HL-60/S4 (cell line): ENCODE data around the gene NPHS1.
"Not testable (repeated sequence)": the region's sequence is repeated elsewhere in the genome, so short reads cannot be mapped to it uniquely, and the experiment has no call there.

ENCODE experiments used
- in situ Hi-C: fragments of 300-500 bp; cut with MboI; formaldehyde crosslinking; loops from 2 replicates; pipeline ENCODE4 v1.14.3; 2022; ENCODE audit warnings: low sequenced_read_pairs

Gene NPHS1

DNA sequence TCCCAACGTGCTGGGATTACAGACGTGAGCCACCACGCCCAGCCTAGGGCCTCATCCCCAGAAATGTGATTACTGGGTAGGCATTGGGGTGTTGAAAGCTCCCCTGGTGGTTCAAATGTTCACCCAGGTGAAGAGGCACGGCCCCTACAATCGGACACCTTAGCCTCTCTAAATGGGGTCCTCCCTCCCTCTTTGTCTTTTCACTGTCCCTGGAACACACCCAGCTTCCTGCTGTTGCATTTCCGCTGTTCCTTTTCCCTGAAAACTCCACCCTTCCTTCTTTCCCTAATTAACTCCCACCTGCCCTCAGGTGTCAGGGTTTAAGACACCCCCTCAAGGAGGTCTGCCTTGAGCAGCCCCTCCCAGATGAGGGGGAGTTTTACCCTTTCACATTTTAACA lies 36.0 kb downstream of the NPHS1 start:
- in situ Hi-C loops = no loop called here

DNA sequence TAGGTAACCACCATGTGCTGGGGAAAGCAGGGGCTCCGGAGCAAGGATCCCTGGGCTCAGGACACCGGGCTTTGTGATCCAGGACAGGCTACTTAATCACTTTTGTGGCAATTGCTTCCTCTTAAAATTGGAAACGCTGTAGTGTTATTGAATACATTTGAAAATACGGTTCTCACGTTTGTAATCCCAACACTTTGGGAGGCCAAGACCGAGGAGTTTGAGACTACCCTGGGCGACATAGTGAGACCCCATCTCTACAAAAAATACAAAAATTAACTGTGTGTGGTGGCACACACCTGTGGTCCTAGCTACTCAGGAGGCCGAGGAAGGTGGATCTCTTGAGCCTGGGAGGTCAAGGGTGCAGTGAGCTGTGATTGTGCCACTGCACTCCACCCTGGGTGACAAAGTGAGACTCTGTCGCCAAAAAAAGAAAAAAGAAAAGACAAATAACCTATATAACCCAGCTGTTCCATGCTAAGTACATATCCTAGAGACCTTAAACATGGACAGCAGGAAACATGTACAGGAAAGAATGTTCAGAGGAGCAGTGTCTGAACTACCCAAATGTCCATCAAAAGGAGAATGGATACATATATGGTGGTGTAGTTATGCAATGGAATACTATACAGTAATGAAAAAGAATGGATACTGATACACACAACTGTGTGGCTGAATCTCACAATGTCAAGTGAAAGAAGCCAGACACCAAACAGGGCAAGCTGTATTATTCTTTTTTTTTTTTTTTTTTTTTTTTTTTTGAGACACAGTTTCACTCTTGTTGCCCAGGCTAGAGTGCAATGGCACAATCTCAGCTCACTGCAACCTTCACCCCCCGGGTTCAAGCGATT lies 39.0 kb downstream of the NPHS1 start:
- in situ Hi-C loops = no loop called here

DNA sequence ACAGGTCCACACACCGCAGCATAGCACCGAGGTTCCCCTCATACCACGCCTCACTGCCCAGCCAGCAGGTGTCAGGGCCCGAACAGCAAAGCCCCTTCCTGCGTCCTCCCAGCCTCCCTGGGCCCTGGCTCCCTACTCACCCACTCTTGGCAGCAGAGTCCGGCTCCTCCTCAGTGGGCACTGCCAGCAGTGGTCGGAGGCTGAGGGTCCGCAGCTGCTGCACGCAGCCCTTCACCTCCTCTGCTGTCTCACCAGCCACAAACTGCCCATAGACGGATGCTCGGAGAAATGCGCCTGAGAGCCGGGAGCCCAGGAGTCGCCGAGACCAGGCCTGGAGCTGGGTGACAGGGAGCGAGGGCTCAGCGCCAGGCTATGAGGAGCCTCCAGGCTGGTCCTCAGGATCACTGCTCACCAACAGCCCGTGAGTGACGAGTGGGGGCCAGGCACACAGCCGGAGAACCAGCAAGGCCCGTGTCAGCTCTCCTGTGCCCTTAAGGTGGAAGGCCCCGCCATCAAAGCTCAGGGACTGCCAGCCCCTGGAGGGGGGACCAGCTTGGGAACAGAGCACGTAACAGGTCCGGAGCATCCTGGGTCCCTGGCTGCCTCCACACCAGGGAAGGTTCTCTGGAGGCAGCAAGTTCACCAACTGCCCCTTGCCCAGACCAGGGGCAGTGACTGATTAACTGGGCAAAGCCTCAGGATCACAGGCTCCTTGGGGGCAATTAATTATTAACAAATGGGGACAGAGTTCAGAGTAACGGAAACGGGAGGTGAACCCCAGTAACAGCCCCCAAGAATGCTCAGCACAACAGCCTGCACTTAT lies 39.9 kb downstream of the NPHS1 start, which contains the start of gene PRODH2:
Gene PRODH2, minus strand, starts transcription at position 626 of the 823 bp plus-strand sequence. Its CDS starts 40 bp downstream, at position 586.
- in situ Hi-C loops = no loop called here

DNA sequence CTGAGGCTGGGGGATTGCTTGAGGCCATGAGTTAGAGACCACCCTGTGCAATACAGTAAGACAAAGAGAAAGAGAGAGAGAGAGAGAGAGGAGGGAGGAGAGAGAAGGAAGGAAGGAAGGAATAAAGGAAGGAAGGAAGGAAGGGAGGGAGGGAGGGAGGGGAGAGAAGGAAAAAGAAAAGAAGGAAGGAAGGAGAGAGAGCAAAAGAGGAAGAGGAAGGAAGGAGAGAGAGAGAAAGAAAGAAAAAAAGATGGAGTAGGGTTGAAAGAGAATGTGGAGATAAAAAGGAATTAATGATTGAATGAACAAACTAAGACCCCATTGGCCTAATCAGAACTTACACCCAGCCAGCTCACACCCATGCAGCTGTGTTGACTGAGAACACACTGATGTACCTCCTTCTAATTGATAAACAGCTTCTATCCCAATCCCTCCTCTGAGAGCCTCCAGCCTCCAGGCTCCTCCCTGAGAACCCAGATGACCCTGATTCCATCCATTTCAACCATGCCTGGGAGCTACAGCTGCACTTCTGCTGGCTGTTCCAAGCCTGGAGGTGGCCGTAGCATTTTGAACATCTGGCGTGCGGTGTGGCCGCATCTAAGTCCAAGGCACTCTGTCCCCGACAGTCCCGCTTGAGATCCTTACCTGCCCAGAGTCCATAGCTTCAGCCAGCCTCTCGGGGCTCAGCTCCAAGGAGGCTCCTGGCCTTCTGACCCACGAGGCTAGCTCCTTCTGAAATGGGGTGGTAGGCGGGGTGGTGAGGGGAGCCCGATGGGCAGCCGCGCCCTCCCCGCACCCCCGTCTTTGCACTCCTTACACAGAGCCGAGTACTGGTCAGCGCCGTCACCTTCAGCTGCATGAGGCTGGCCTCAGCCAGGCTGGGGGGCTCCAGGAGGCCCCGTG lies 40.7 kb downstream of the NPHS1 start:
- in situ Hi-C loops = no loop called here

DNA sequence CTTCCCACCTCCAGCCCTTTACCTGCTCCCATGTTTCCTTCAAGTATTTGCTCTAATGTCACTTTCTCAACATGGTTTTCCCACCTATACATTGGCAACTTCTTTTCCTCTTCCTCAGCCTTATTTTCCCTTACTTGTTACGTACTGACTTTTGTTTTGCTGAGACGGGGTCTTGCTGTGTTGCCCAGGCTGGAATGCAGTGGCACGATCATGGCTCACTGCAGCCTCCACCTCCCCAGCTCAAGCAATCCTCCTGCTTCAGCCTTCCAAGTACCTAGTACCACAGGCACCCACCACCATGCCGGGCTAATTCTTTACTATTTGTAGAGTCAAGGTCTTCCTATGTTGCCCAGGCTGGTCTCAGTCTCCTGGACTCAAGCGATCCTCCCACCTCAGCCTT lies 44.7 kb downstream of the NPHS1 start:
- in situ Hi-C loops = no loop called here

DNA sequence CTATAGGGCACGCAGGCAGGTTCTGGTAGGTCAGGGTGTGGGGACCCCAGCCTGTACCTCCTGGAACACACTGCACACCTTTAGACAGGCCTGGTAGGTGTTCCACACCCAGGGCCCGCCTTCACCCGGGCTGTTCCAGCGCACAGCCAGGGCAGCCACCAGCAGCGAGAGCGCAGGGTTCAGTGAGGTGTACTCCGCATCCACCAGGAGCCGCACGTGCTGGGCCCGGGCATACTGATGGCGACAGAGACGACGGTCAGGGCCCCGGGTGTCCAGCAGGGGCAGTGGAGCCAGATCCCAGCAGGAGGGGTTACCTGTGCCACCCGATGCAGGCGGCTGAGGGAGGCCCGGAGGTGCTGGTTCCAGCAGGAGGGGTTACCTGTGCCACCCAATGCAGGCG lies 45.7 kb downstream of the NPHS1 start:
- in situ Hi-C loops = no loop called here

DNA sequence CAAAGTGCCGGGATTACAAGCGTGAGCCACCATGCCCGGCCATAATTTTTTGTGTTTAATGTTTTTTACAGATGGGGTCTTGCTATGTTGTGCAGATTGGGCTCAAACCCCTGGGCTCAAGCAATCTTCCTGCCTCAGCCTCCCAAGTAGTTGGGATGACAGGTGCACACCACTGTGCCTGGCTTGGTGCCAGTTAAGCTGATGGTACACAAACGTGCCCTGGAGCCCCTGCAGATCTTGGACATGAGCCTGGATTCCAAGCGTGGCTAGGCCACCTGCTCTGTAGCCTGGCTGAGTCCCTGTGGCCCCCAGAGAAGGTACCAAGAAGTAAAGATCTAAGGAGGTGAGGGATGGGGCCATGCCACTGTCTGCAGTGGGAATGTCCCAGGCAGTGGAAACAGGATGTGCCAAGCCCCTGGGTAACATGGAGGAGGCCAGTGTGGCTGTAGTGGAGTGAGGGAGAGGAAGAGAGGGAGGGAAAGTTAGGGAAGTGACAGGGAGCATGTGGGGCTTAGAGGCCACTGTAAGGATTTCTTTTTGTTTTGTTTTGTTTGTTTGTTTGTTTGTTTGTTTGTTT lies 46.7 kb downstream of the NPHS1 start:
- in situ Hi-C loops = no loop called here

DNA sequence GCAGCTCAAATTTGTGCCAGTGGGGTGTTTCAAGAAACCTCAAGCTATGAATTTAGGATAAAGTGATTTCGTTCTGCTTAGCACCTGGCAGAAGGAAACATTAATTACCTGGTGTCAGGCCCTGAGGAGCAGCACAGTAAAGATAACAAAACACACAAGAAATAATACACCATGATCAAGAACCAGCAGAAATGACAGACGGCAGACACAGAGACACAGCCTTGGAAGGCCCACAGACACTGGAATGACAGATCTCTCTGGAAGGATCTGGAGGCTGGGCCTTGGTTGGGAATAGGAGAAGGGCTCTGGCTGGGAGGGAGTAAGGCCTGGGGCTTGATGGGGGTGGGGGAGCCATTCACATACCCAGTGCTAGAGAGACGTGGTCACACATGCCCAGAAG lies 50.5 kb downstream of the NPHS1 start:
- in situ Hi-C loops = no loop called here

DNA sequence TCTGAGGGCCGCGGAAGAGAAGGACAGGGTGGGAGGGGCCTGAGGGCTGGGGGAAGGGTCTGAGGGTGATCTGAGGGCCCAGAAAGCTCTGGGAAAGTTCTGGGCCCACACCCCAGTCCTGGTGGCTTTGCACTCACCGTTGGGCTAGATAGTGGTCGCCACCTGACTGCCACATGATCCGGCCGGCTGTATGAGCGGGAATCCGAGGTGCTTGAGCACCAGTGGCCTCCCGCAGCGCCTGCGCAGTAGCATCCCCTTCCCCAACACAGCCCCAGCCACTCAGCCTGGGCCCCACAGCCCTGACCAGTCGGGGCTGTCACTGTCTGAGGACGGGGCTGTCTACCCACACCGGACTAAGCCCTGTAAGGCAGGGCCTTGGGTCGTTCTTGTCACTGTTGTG lies 54.6 kb downstream of the NPHS1 start:
- in situ Hi-C loops = no loop called here

DNA sequence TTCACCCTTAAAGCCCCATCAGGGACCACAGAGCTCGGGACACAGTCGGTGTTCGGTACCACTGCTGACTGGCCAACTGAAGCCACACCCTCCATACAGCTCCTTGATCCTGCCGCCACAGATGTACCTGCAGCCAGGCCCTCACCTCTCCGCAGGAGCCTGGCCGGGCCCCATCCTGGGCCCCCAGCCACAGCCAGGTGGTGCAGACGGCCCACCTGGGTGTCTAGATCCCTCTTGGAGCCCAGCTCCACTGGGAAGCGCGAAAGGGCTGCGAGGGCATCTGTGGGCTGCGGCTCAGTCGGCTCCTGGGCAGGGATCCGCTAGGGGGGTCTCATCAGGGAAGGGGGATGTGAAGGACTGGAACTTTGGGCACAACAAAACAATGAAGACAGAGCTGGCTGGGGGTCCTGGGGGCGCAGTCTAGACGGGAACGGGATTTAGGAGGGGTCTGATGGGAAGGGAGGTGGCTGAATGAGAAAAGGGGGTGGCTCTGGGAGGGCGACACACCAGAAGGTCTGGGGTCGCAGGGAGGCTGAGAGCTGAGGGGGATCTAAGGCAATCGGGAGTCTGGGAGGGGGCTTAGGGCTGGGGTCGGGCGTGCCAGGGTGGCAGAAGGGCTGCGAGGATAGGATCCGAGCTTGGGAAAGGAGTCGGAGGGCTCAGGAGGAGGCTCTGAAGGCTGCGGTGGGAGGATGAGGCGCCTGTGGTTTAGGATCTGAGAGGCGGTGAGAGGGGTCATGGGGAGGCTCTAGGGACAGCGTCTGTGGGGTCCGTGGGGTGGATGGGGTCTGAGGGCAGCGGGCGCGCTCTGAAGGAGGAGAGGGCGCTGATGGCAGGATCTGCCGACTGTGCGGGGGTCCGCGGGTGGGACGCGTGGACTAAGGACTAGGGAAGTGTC lies 55.4 kb downstream of the NPHS1 start:
- in situ Hi-C loops = no loop called here

DNA sequence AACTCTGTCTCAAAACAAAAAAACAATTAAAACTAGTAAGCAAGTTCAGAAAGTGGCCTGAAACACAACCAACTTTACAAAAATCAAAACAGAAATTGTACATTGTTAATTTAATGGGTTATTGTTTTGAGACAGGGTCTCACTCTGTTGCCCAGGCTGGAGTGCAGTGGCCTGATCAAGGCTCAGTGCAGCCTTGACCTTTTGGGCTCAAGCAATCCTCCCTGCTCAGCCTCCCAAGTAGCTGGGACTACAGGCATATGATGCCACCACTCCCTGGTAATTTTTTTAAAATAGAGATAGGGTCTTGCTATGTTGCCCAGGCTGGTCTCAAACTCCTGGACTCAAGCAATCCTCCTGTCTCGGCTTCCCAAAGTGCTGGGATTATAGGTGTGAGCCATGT lies 56.7 kb downstream of the NPHS1 start:
- in situ Hi-C loops = not testable (repeated sequence)

DNA sequence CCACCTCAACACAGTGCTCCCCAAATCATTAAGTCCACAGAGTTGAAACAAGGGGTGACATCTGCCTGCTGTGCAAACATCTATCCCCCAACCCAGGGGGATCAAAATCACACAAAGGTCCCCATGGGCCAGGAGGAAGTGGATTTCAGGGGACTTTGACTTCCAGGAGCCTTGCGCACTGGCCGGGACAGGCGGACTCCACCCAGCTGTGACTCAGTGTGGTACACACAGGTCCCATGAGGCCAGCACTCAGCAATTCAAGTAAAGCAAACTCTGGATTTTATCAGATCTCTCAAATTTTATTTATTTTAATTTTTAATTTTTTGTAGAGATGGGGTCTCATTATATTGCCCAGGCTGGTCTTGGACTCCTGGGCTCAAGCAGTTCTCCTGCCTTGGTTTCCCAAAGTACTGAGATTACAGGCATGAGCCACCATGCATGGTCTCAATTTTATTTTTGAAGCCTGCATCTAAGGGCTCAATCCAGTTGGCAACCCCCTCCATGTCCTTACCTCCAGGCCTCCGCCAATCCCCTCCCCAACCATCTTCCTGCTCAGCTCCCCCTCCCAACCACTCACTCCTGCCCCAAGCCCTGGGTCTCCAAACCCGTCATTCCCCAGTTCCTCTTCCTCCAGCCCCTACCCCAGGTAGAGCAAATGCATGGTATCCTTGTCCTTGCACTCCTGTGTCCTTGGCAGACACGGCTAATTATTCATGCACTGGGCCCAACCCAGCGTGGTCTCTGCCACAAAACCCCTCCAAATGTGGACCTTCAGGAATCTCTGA lies 58.7 kb downstream of the NPHS1 start:
- in situ Hi-C loops = no loop called here

DNA sequence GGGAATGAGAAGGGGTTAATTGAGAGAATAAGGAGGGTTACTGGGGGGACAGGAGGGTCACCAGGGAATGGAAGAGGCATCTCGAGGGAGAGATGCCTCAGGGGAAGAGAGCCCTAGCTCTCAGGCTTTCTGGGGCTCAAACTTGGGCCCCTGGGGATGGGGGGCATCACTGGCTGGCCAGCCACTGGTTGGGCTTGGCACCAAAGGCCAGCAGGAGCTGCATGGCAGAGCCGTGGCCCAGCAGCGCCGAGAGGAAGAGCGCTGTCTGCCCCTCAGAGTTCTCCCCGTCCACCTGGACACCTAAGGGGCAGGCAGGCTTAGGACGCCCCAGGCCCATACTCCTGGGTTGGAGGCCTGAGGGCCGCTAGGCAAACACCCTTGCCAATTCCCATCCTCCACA lies 59.4 kb downstream of the NPHS1 start:
- in situ Hi-C loops = no loop called here

DNA sequence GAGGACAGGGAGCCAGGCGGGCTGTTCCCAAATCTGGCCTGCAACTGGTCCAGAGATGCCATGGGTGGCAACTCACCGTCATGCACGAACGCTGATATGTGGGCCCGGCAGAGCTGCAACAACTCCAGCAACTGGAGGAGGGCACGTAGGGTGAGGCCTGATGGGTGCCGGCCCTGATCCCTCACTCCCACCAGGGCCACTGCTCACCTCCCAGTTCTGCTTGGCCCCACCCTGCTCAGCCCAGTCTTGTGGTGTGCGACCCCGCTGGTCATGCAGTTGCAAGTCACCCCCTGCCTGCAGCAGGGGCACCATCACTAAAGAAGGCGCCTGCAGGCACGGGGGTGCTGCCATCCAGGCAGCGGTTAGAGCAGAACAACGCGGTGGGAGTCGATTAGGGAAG lies 60.0 kb downstream of the NPHS1 start:
- in situ Hi-C loops = no loop called here

DNA sequence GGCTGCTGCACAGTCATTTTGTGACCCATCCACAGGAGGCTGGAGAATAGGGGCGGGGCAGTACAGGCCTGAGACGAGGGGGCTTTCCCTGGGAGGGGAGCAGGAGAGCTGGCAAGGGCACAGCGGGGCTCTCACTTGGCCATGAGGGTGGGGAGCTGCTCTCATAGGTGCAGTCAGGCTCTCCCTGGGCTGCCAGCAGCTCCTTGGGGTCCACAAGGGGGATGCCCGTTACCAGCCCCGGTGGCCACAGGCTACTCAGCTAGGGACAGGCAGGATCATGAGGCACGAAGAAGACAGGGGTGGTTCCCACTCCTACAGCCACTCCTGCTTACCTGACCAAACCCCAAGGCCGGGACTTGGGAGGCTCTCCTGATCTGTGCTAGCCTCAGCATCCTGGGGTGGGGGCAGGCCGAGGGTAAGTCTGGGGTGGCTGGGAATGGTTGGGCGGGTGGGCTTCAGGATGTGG lies 60.5 kb downstream of the NPHS1 start:
- in situ Hi-C loops = no loop called here

DNA sequence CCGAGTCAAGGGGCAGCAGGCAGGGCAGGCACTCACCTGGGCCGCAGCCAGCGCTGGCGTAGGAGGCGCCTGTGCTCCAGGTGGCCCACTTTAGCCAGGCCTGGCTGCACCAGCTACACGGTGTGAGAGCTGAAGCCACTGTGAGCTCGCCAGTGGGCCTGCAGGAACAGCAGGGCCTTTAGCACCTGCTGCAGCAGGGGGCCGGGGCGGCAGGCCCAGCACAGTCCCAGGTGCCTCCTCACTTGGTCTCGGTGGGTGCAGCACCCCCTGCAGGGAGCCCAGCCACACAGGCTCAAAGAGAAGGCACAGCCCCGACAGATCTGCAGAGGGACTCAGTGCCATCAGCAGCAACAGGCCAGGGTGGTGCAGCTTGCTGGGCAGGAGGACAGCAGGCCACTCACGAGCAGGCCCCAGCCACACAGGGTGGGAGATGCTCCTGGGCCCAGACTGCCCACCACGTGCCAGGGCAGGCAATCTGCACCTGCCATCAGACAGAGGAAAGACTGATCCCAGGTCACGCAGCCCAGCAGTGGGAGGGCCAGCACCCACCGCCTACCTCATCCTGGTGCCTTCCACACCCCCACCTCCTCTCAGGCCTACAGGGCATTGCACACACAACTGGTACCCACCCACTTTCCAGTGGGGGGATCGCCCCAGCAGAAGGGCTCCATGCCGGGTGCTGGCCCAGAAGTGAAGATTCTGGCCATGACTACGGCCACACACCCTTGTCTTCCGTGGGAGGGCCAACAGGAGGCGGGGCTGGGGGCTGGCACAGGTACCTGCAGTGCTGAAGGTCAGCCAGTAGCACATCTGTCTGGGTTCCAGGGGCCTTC lies 61.1 kb downstream of the NPHS1 start:
- in situ Hi-C loops = no loop called here

DNA sequence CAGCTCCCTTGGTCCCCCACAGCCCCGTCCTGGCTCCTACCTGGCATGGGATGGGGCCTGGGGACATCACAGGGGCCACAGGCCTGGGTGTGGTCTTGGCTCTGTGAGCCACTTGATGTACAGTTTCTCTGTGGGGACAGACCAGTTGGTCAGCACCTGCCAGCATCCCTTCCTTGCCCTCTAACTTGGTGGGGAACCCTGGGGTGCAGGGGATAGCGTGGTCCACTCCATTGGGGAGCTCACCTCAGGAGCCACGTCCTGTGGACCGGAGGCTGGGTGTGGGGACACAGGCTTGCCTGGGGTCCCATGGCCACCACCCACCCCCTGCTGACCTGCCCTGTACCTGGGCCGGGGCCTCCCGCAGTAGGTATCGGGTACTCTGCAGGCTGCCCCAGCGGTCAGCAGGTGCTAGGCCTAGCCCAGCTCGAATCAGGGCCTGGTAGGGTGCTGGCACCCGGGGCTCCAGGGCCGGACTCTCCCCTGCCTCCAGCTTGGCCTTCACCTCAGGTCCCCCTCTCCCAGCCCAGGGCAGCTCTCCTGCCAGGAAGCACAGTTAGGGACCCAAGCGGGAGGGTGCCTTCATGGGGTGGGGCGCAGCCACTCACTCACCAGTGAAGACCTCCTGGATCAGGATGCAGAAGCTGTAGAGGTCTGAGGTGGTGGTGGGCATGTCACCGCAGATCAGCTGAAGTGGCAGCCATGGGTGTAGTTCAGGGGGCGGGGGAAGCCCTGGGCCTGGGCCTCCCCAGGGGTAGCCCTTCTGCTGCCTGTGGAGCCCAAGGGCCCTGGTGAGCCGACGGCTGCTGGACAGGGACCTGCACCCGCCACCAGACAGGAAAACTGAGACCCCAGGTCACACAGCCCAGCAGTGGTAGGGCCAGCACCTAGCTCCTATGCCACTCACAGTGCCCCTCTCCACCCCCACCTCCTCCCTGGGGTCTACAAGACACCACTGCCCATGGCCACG lies 62.0 kb downstream of the NPHS1 start:
- in situ Hi-C loops = no loop called here
